DND-41 (cell line): ENCODE measurements around the gene TMEM151A.

ENCODE experiments used
- ATAC-seq: fragments of 200-7000 bp; cut with Tn5 transposase; 3 replicates; pipeline ENCODE4 v1.9.1; 2021; ENCODE audit warnings: low read depth; ENCODE audit not compliant: insufficient read depth
- DNase-seq: peaks from one replicate; pipeline ENCODE4 v3.0.0-alpha.2; 2020
- H2AFZ ChIP-seq: 2 replicates; pipeline ENCODE4 v1.6.0; 2012; ENCODE audit warnings: low read depth, low read length
- H3K27ac ChIP-seq: 2 replicates; pipeline ENCODE4 v1.5.1; 2012; ENCODE audit warnings: low read length, inconsistent platforms
- H3K27me3 ChIP-seq: fragments of 200-600 bp; sonication (generic); 2 replicates; pipeline ENCODE4 v1.6.0; 2012; ENCODE audit warnings: low read length, mild to moderate bottlenecking, inconsistent platforms; ENCODE audit not compliant: insufficient read depth, poor library complexity
- H3K36me3 ChIP-seq: 2 replicates; pipeline ENCODE4 v1.5.1; 2012; ENCODE audit warnings: low read length, inconsistent platforms; ENCODE audit not compliant: insufficient read depth
- H3K4me1 ChIP-seq: 2 replicates; pipeline ENCODE4 v1.5.1; 2012; ENCODE audit warnings: mild to moderate bottlenecking, low read length; ENCODE audit not compliant: insufficient read depth
- H3K4me2 ChIP-seq: 2 replicates; pipeline ENCODE4 v1.6.0; 2012; ENCODE audit warnings: mild to moderate bottlenecking, moderate library complexity, low read length, inconsistent platforms; ENCODE audit not compliant: insufficient read depth
- H3K4me3 ChIP-seq, 2 experiments: fragments of 200-600 bp in 1 of 2; shearing (Covaris generic) in 1 of 2; 2 replicates each; pipeline ENCODE4 v1.5.1; 2012 to 2016; ENCODE audit warnings: inconsistent platforms in 2 of 2, low read length in 2 of 2, mild to moderate bottlenecking in 2 of 2, low read depth in 1 of 2, moderate library complexity in 1 of 2
- H3K79me2 ChIP-seq: 2 replicates; pipeline ENCODE4 v1.6.0; 2012; ENCODE audit warnings: low read length, inconsistent platforms; ENCODE audit not compliant: insufficient read depth
- H3K9ac ChIP-seq: 2 replicates; pipeline ENCODE4 v1.6.0; 2012; ENCODE audit warnings: low read depth, mild to moderate bottlenecking, inconsistent platforms, low read length, moderate library complexity
- H3K9me3 ChIP-seq: 2 replicates; pipeline ENCODE4 v1.5.1; 2012; ENCODE audit warnings: low read length, moderate library complexity, mild to moderate bottlenecking, inconsistent platforms; ENCODE audit not compliant: insufficient read depth, severe bottlenecking
- H4K20me1 ChIP-seq: 2 replicates; pipeline ENCODE4 v1.6.0; 2012; ENCODE audit warnings: low read length; ENCODE audit not compliant: insufficient read depth
- EZH2 ChIP-seq: IDR thresholded peaks from 3 replicates; pipeline ENCODE4 v1.6.1; 2012; ENCODE audit warnings: borderline replicate concordance, low read depth, mild to moderate bottlenecking, moderate library complexity, low read length, inconsistent platforms; ENCODE audit not compliant: severe bottlenecking
- TF ChIP-seq, protein P1 (sequence below): IDR thresholded peaks from 2 replicates; pipeline ENCODE4 v1.5.1; 2012; ENCODE audit warnings: borderline replicate concordance, low read length, moderate library complexity, mild to moderate bottlenecking; ENCODE audit not compliant: poor library complexity, severe bottlenecking; ENCODE audit errors: extremely low read depth

TMEM151A gene

GRCh38 chr11:66286699-66287098 is 5.0 kb upstream of the TMEM151A start:
- Histone ChIP-seq H2AFZ (no peak overlapping the region), H3K9me3 (no peaks in the 10 kb centered on the region), H3K4me2 (no peak overlapping the region), H3K27me3 (no peaks in the 10 kb centered on the region), H3K4me1 (peaks cover 46% of the 10 kb centered on the region), H3K9ac (no peak overlapping the region), H3K36me3 (no peaks in the 10 kb centered on the region), H3K27ac (no peak overlapping the region), H4K20me1 (peaks cover 22% of the 10 kb centered on the region), H3K4me3 (no peak overlapping the region), H3K79me2 (peaks cover 14% of the 10 kb centered on the region)
- TF ChIP-seq, protein P1, sequence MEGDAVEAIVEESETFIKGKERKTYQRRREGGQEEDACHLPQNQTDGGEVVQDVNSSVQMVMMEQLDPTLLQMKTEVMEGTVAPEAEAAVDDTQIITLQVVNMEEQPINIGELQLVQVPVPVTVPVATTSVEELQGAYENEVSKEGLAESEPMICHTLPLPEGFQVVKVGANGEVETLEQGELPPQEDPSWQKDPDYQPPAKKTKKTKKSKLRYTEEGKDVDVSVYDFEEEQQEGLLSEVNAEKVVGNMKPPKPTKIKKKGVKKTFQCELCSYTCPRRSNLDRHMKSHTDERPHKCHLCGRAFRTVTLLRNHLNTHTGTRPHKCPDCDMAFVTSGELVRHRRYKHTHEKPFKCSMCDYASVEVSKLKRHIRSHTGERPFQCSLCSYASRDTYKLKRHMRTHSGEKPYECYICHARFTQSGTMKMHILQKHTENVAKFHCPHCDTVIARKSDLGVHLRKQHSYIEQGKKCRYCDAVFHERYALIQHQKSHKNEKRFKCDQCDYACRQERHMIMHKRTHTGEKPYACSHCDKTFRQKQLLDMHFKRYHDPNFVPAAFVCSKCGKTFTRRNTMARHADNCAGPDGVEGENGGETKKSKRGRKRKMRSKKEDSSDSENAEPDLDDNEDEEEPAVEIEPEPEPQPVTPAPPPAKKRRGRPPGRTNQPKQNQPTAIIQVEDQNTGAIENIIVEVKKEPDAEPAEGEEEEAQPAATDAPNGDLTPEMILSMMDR, result no peak
- TF ChIP-seq EZH2, result no peak
- DNase-seq (no peak), ATAC-seq (no peak)

DNA sequence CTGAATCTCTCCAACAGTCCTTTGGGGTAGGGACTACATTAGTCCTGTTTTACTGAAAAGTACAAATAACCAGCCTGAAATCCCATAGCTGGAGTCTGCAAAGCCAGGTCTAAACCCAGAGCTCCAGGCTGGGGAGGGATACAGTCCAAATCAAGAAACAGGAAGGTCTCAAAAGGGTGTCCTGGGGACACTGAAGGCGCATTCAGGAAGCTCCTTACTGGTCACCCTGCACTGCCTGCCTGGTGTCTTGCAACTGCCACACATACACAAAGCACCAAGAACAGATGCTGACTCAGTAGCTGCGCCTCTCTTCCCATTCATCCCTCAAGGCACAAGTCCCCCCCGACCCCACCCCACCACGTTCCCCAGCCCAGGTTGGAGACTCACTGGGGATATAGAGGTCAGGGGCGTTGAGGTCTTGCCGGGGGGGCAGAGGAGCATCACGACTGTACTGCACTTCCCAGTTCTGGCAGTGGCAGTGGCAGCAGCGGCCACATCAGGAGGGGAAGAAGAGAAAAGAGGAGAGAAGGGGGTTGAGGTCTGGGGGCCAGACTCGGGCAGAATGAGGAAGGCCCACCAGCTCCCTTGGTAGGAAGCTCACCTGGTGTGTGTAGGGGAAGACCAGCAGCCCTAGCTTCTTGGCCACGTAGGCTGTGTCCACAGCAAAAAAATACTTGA is 4.3 kb upstream of the TMEM151A start:
- no peak for ATAC-seq
- no peak overlapping the region for H2AFZ ChIP-seq
- peaks cover 17% of the 10 kb centered on the region for H4K20me1 ChIP-seq
- TF ChIP-seq EZH2, result no peak
- TF ChIP-seq, protein P1, result no peak
- H3K4me1 ChIP-seq, result peaks cover 43% of the 10 kb centered on the region
- H3K4me3 ChIP-seq, result peak overlapping the region in 1 of 2 experiments; percentile 96; a peak in 2 of 4 replicates
- peaks cover 14% of the 10 kb centered on the region for H3K79me2 ChIP-seq
- no peak overlapping the region for H3K27ac ChIP-seq
- H3K9me3 ChIP-seq, result no peaks in the 10 kb centered on the region
- no peak for DNase-seq
- H3K9ac ChIP-seq, result peak overlapping the region; percentile 78
- H3K36me3 ChIP-seq, result no peaks in the 10 kb centered on the region
- H3K4me2 ChIP-seq, result peak overlapping the region; percentile 84
- H3K27me3 ChIP-seq, result no peaks in the 10 kb centered on the region

DNA sequence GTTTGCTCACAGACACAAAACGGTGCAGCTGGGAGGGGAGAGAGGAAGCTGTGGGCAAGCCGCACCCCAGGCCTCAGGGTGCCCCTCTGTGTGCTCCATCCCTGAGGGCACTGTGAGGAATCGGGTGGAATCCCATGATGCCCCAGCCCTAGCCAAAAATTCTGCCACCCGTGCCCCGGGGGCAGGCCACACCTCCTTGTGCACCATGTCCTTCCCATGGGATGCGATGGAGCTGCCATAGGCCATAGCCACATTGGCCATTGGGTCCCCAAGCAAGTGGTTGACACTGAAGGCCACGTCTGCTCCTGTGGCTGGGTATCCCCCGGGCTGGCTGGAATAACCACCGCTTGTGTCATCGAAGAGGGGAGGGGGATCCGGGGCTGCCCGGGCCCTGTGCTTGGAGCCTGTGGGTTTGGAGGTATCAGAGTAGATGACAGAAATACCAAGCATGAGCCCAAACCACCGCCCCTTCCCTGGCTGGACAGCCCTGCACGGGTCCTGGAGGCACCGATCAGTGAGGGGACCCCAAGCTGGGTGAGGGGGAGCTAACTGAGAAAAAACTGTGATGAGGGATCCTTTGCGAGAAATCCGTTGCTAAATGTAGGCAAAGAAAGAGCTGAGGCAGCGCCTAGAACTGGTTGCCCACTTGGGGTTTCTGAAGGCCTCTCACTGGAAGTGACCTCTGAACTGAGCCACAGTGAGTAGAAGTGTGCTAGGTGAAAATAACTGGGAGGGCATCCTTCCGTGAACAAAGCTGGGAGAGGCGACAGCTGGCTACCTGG is 3.6 kb upstream of the TMEM151A start:
- peak overlapping the region; percentile 73 for H3K27ac ChIP-seq
- H3K9me3 ChIP-seq, result no peaks in the 10 kb centered on the region
- peaks cover 14% of the 10 kb centered on the region for H3K79me2 ChIP-seq
- H3K27me3 ChIP-seq, result no peaks in the 10 kb centered on the region
- peak overlapping the region; percentile 87 to 96; a peak in 3 of 4 replicates for H3K4me3 ChIP-seq
- peaks cover 36% of the 10 kb centered on the region for H3K4me1 ChIP-seq
- H3K4me2 ChIP-seq, result peak overlapping the region; percentile 84
- no peak for DNase-seq
- TF ChIP-seq, protein P1, result no peak
- TF ChIP-seq EZH2, result no peak
- peak overlapping the region; percentile 78 for H3K9ac ChIP-seq
- peaks cover 12% of the 10 kb centered on the region for H4K20me1 ChIP-seq
- H3K36me3 ChIP-seq, result no peaks in the 10 kb centered on the region
- no peak for ATAC-seq
- peak overlapping the region; percentile 88 for H2AFZ ChIP-seq
